Chondrocyte (in vitro differentiated cells): ENCODE measurements around the gene DLL4. TPM values are rescaled to one million over a fixed set of nuclear protein-coding genes. Genes with fewer than 3 reads are reported as not detected.

Source experiments
- DNase-seq: peaks from one replicate; pipeline ENCODE4 v3.0.0; 2021; ENCODE audit warnings: mixed read lengths, low spot score
- H3K27ac Mint-ChIP-seq: one replicate; pipeline ENCODE4 v1.8.0; 2021; ENCODE audit warnings: mild to moderate bottlenecking, moderate library complexity, mixed read lengths; ENCODE audit not compliant: unreplicated experiment
- H3K27me3 Mint-ChIP-seq: 2 replicates; pipeline ENCODE4 v1.8.0; 2021; ENCODE audit warnings: low read depth, mixed read lengths
- H3K36me3 Mint-ChIP-seq: 2 replicates; pipeline ENCODE4 v1.8.0; 2021; ENCODE audit warnings: low read depth, mixed read lengths
- H3K4me1 Mint-ChIP-seq: 2 replicates; pipeline ENCODE4 v1.8.0; 2021; ENCODE audit warnings: low read depth, mild to moderate bottlenecking, mixed read lengths
- H3K4me3 Mint-ChIP-seq: one replicate; pipeline ENCODE4 v1.8.0; 2021; ENCODE audit warnings: mild to moderate bottlenecking, moderate library complexity, mixed read lengths; ENCODE audit not compliant: unreplicated experiment
- H3K9me3 Mint-ChIP-seq: 2 replicates; pipeline ENCODE4 v1.8.0; 2021; ENCODE audit warnings: low read depth, mixed read lengths
- total RNA-seq: library from RNA; stranded (reverse); gene quantifications from 3 replicates; pipeline ENCODE4 v1.2.1, GENCODE V29; 2021
- TF ChIP-seq, protein P1 (sequence below): fragments of 200-600 bp; sonication (generic); IDR thresholded peaks from 2 replicates; pipeline ENCODE4 v1.5.0; 2021; ENCODE audit warnings: antibody characterized with exemption, mild to moderate bottlenecking, moderate library complexity

The DLL4 gene
- total RNA-seq, 1 donor from 2014 or later: 0.45 TPM

GRCh38 chr15:40902605-40903561 is 26.3 kb upstream of the DLL4 start:
- peak overlapping the region; percentile 27 for H3K27ac Mint-ChIP-seq
- no peaks in the 10 kb centered on the region for H3K27me3 Mint-ChIP-seq
- peak; percentile 87 for DNase-seq
- H3K4me3 Mint-ChIP-seq: no peak overlapping the region
- H3K9me3 Mint-ChIP-seq: no peaks in the 10 kb centered on the region
- H3K4me1 Mint-ChIP-seq: peaks cover 26% of the 10 kb centered on the region
- peaks cover 23% of the 10 kb centered on the region for H3K36me3 Mint-ChIP-seq
- TF ChIP-seq, protein P1, sequence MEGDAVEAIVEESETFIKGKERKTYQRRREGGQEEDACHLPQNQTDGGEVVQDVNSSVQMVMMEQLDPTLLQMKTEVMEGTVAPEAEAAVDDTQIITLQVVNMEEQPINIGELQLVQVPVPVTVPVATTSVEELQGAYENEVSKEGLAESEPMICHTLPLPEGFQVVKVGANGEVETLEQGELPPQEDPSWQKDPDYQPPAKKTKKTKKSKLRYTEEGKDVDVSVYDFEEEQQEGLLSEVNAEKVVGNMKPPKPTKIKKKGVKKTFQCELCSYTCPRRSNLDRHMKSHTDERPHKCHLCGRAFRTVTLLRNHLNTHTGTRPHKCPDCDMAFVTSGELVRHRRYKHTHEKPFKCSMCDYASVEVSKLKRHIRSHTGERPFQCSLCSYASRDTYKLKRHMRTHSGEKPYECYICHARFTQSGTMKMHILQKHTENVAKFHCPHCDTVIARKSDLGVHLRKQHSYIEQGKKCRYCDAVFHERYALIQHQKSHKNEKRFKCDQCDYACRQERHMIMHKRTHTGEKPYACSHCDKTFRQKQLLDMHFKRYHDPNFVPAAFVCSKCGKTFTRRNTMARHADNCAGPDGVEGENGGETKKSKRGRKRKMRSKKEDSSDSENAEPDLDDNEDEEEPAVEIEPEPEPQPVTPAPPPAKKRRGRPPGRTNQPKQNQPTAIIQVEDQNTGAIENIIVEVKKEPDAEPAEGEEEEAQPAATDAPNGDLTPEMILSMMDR: no peak

DNA sequence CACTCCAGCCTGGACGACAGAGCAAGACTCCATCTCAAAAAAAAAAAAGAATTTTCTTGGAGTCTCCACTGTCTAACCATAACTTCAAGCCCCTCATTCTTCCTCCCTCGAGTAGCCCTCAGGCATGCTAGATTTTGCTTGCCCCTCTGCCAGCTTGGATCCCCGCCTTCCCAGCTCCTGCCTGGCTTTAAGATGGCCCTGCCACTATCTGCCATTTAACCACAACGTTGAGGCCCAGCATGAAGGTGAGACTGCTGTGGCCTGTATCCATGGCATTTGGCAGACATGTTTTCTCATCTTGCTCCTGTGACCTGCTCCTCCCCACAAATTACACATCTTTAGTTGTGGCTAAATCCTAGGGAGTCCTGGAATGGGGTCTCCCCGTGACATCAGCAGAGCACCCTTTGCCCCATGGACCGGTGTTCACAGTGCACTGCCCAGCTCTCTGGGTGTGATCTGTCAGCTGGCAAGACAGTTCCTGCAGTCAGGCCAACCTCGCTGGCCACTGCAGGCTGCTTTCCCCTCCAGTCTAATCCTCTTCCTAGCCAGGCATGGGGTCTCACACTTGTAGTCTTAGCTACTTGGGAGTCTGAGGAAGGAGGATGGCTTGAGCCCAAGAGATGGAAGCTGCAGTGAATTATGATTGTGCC is 24.5 kb upstream of the DLL4 start:
- no peak for DNase-seq
- H3K4me1 Mint-ChIP-seq: peaks cover 27% of the 10 kb centered on the region
- TF ChIP-seq, protein P1: no peak
- H3K36me3 Mint-ChIP-seq: peaks cover 18% of the 10 kb centered on the region
- no peak overlapping the region for H3K27ac Mint-ChIP-seq
- no peaks in the 10 kb centered on the region for H3K9me3 Mint-ChIP-seq
- no peaks in the 10 kb centered on the region for H3K27me3 Mint-ChIP-seq
- H3K4me3 Mint-ChIP-seq: no peak overlapping the region

GRCh38 chr15:40906091-40906990 is 22.8 kb upstream of the DLL4 start:
- Mint-ChIP-seq H3K27me3 (no peaks in the 10 kb centered on the region), H3K9me3 (no peaks in the 10 kb centered on the region), H3K4me3 (peak overlapping the region; percentile 41), H3K36me3 (peaks cover 12% of the 10 kb centered on the region), H3K27ac (peak overlapping the region; percentile 61), H3K4me1 (peaks cover 28% of the 10 kb centered on the region)
- TF ChIP-seq, protein P1: peak; percentile 93
- peak; percentile 90 for DNase-seq

GRCh38 chr15:40906991-40907802 is 21.9 kb upstream of the DLL4 start:
- Mint-ChIP-seq H3K4me3 (no peak overlapping the region), H3K4me1 (peaks cover 28% of the 10 kb centered on the region), H3K27ac (peak overlapping the region; percentile 27), H3K9me3 (no peaks in the 10 kb centered on the region), H3K27me3 (no peaks in the 10 kb centered on the region), H3K36me3 (peaks cover 12% of the 10 kb centered on the region)
- TF ChIP-seq, protein P1: no peak
- DNase-seq: no peak
